Epithelial cell of esophagus (primary cell): ENCODE data around the gene SELENOO.

ENCODE experiments used
- DNase-seq: peaks from one replicate; pipeline ENCODE4 v3.0.0; 2010; ENCODE audit warnings: low read depth
- H3K4me3 ChIP-seq: 2 replicates; pipeline ENCODE4 v1.5.1; 2011; ENCODE audit warnings: mild to moderate bottlenecking, low read length, control low read depth
- TF ChIP-seq, protein P1 (sequence below): IDR thresholded peaks from 2 replicates; pipeline ENCODE4 v1.5.1; 2011; ENCODE audit warnings: low read depth, mild to moderate bottlenecking, low read length, control low read depth, inconsistent platforms; ENCODE audit not compliant: insufficient read depth; ENCODE audit errors: missing control alignments

The SELENOO gene

DNA sequence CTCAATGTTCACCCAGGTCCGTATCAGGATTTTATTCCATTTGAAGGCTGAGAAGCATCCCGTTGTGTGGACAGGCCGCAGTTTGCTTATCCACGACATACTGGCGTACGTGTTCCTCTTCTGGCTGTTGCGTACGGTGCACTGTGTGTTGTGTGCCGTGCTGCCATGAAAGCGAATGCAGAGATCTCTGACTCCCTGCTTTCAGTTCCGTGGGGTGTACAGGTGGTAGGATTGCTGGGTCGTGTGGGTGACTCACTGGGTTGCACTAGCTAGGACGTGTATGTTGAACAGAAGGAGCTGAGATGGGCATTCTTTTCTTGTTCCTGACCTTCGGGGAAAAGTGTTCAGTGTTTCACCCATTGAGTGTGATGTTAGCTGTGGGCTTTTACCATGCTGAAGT, 10.3 kb downstream of the SELENOO start:
- DNase-seq, result peak; percentile 50
- TF ChIP-seq, protein P1, sequence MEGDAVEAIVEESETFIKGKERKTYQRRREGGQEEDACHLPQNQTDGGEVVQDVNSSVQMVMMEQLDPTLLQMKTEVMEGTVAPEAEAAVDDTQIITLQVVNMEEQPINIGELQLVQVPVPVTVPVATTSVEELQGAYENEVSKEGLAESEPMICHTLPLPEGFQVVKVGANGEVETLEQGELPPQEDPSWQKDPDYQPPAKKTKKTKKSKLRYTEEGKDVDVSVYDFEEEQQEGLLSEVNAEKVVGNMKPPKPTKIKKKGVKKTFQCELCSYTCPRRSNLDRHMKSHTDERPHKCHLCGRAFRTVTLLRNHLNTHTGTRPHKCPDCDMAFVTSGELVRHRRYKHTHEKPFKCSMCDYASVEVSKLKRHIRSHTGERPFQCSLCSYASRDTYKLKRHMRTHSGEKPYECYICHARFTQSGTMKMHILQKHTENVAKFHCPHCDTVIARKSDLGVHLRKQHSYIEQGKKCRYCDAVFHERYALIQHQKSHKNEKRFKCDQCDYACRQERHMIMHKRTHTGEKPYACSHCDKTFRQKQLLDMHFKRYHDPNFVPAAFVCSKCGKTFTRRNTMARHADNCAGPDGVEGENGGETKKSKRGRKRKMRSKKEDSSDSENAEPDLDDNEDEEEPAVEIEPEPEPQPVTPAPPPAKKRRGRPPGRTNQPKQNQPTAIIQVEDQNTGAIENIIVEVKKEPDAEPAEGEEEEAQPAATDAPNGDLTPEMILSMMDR, result no peak
- no peak overlapping the region for H3K4me3 ChIP-seq

DNA sequence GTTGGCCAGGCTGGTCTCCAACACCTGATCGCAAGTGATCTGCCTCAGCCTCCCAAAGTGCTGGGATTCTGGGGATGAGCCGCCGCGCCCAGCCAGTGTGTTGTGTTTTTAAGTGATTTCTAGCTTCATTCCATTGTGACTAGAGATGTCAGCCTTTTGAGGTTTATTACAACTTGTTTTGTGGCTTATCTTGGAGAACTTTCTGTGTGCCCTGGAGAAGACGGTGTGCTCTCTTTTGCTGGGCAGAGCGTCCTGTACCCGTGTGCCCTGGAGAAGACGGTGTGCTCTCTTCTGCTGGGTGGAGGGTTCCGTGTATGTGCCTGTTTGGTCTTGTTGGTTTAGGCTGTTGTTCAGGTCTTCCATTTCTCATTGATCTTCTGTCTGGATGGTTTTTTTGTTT, 12.5 kb downstream of the SELENOO start:
- H3K4me3 ChIP-seq, result no peak overlapping the region
- TF ChIP-seq, protein P1, result no peak
- no peak for DNase-seq

DNA sequence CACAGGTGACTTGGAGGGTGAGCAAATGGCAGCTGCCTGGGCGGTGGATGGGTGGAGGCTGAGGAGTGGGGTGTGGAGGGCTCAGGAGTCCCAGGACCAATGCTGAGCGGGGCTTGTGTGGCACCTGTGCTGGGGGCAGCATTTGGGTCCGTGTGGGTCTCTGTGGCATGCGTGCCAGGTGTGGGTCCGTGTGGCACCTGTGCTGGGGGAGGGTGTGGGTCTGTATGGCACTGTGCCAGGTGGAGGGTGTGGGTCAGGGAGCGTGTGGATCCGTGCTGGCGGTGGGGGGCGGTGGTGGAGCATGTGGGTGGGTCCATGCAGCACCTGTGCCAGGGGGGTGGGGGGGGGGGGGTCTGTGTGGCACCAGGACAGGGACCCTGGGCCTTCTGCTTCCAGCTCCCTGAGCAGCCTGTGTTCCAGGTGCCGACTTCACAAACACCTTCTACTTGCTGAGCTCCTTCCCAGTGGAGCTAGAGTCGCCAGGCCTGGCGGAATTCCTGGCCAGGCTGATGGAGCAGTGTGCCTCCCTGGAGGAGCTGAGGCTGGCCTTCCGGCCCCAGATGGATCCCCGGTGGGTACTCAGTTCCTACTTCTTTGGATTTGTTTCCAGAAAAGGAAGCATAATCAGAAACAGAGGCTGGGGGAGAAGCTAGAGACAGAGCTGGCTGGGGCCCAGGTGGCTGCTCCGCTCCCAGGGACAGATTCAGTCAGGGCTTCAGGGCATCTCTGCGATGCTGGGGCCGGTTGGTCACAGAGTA, 14.7 kb downstream of the SELENOO start:
- TF ChIP-seq, protein P1, result no peak
- no peak overlapping the region for H3K4me3 ChIP-seq
- DNase-seq, result no peak

DNA sequence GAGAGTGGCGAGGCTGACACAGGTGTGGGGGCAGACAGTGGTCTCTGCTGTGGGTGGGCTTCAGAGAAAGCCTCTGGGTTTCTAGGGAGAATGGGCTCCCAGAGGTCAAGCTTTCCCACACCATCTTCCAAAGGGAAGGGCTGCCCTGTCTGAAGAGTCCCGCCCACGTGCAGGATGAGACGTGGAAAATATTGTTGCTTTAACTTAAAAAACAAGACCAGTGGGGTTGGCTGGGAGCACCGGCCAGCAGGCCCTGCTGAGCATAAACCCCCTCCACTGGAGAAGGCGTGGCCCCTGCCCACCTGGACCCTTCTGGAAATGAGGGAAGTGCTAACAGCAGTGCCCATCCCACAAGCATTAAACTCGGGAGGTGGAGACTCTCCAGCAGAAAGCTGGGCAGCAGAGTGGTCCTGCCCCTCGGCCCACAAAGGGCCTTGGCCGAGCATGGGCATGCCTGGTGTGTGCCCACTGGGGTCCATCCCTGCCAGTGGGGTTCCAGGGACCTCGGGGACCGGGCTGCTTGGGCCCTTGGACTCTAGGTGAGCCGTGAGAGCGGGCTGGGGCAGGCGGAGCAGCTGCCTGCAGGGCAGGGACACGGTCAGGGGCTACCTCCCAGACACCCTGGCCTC, 15.4 kb downstream of the SELENOO start:
- DNase-seq, result no peak
- no peak overlapping the region for H3K4me3 ChIP-seq
- TF ChIP-seq, protein P1, result no peak

DNA sequence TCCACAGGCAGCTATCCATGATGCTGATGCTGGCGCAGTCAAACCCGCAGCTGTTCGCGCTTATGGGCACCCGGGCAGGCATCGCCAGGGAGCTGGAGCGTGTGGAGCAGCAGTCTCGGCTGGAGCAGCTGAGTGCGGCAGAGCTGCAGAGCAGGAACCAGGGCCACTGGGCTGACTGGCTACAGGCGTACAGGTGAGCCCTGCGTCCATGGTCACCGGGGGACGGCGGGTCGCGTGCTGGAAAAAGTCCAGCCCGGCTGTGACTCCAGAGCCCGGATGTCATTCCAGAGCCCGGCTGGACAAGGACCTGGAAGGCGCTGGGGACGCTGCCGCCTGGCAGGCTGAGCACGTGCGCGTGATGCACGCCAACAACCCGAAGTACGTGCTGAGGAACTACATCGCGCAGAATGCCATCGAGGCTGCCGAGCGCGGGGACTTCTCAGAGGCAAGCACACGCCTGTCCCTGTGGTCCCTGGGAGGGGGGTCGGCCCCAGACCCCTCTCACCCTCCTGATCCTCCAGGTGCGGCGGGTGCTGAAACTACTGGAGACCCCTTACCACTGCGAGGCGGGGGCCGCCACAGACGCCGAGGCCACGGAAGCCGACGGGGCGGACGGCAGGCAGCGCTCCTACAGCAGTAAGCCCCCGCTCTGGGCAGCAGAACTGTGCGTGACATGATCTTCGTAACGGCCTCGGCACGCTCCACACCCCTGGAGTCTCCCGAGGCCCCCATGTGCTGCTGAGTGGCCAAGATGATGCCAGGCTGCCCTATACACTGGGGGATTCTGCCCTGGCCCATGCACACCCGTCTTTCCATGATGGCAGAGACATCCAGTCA, 16.1 kb downstream of the SELENOO start:
- DNase-seq, result no peak
- H3K4me3 ChIP-seq, result no peak overlapping the region
- TF ChIP-seq, protein P1, result no peak

DNA sequence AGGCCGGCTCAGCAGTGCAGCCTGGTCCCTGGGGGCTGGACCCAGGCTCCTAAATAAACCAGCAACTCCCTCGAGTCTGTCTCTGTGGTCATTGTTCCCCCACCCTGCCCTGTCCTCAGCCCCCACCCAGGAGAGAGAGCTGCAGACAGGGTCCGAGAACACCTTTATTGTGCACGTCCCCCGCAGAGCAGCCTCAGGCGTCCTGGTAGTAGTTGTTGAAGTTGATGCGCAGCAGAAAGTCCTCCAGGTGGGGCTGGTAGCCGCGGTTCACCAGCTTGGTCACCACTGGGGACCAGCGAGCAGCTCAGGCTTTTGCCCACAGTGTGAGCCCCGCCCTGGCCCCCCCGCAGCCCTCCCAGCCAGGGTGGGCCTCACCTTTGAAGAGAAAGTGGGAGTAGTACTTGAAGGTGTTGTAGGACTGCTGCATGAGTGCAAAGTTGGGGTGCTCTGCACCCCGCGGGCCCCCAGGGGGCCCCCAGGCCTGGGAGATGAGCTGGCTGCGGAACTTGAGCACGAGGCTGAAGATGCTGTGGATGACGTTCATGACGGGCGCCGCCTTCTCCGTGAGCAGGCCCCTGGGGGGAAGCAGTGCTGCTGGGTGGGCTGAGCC, 16.8 kb downstream of the SELENOO start:
- no peak for DNase-seq
- TF ChIP-seq, protein P1, result no peak
- no peak overlapping the region for H3K4me3 ChIP-seq
